Fibroblast of skin of left biceps (primary cell): ENCODE measurements around the gene NUTM2A.
"Not testable (repeated sequence)": the region's sequence is repeated elsewhere in the genome, so short reads cannot be mapped to it uniquely, and the experiment has no call there.

ENCODE experiments used
- DNase-seq, 2 experiments: peaks; one replicate each; pipeline ENCODE4 v3.0.0-alpha.2; 2013; ENCODE audit warnings: low read depth in 2 of 2

NUTM2A gene

DNA sequence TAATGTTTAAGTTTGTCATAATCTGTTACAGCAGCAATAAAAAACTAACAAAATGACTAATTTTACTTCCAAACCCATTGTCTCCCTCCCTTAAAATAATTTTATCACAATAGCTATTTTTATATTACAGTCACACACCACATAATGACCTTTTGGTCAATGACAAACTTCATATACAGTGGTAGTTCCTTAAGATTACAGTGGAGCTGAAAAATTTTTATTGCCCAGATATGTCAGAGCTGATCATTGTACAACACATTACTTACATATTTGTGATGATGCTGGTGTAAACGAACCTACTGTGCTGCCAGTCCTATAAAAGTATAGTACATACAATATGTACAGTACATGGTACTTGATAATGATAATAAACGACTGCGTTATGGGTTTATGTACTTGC is 22.1 kb downstream of the NUTM2A start:
- DNase-seq, result not testable (repeated sequence)

DNA sequence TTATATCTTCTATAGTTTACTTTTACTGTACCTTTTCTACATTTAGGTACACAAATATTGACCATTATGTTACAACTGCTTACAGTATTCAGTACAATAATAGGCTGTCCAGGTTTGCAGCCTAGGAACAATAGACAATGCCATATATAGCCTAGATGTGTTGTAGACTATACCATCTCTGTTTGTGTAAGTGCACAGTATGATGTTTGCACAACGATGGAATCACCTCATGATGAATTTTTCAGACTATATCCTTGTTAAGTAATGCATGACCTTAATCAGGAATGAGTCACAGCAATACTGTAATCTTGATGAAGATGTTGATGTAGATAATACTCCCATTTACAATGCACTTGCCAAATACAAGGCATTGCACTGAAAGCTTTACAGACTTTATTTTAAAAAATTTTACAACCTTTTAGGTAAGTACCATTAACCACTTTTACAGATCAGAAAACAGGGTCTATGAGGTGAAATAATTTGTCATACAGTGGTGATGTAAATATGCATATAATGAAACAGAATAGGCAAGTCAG is 23.6 kb downstream of the NUTM2A start:
- not testable (repeated sequence) for DNase-seq

DNA sequence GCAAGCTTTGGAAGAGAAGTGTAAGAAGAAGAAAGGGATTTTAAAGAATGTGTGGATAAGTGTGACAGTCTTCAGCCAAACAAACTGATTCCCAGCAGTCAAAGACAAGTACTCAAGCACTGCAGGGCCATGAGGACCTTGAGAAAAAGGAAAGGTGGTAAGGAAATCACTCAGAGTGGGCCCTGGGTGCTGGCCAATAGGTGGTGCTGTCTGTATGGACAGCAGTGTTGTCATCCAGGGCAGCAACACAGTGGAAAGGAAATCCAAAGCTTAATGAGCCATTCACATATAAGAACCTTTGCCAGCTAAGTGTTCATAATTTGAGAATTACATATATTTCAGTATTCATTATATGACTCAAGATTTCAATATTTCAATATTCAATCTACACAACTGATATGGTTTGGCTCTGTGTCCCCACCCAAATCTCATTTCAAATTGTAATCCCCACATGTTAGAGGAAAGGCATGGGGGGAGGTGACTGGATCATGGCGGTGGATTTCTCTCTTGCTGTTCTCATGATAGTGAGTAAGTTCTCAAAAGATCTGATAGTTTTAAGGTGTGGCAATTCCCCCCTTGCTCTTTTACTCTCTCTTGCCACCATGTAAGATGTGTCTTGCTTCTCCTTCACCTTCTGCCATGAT is 55.6 kb downstream of the NUTM2A start:
- not testable (repeated sequence) for DNase-seq
